Natural killer cell (primary cell): ENCODE measurements around the gene PRAC2. TPM values are rescaled to one million over a fixed set of nuclear protein-coding genes. Genes with fewer than 3 reads are reported as not detected.
"Not testable (repeated sequence)": the region's sequence is repeated elsewhere in the genome, so short reads cannot be mapped to it uniquely, and the experiment has no call there.

Experiments used
- ATAC-seq, 3 donors: fragments of 150-1000 bp in 2 of 3; fragments of 200-7000 bp in 1 of 3; cut with Tn5 transposase; 1 replicate in 1 of 3; 2 replicates in 2 of 3; pipeline ENCODE4 v1.10.0; 2021; ENCODE audit warnings: mild to moderate bottlenecking in 2 of 3, moderate library complexity in 2 of 3
- DNase-seq, 2 donors: peaks; one replicate each; pipeline versions ENCODE4 v3.0.0 to v3.0.0-alpha.2; 2013 to 2021; ENCODE audit warnings: mixed read lengths in 1 of 2
- H3K27ac ChIP-seq: one replicate; pipeline ENCODE4 v1.5.1; 2013; ENCODE audit warnings: mild to moderate bottlenecking, low read length
- H3K27me3 ChIP-seq: one replicate; pipeline ENCODE4 v1.6.1; 2013; ENCODE audit warnings: low read length; ENCODE audit not compliant: control insufficient read depth, insufficient read depth
- H3K36me3 ChIP-seq: one replicate; pipeline ENCODE4 v1.6.1; 2013; ENCODE audit warnings: low read length; ENCODE audit not compliant: control insufficient read depth, insufficient read depth
- H3K4me1 ChIP-seq: one replicate; pipeline ENCODE4 v1.6.1; 2013; ENCODE audit warnings: low read length; ENCODE audit not compliant: control insufficient read depth, insufficient read depth
- H3K4me3 ChIP-seq: one replicate; pipeline ENCODE4 v1.5.1; 2013; ENCODE audit warnings: low read length
- H3K9me3 ChIP-seq: one replicate; pipeline ENCODE4 v1.6.1; 2013; ENCODE audit warnings: low read length; ENCODE audit not compliant: control insufficient read depth, insufficient read depth
- H3K27ac Mint-ChIP-seq, 2 donors: one replicate each; pipeline ENCODE4 v1.8.0; 2022; ENCODE audit warnings: mild to moderate bottlenecking in 2 of 2, mixed read lengths in 2 of 2, moderate library complexity in 1 of 2
- H3K27me3 Mint-ChIP-seq, 2 donors: one replicate each; pipeline ENCODE4 v1.8.0; 2022; ENCODE audit warnings: low read depth in 2 of 2, mixed read lengths in 2 of 2
- H3K36me3 Mint-ChIP-seq: one replicate; pipeline ENCODE4 v1.8.0; 2022; ENCODE audit warnings: mixed read lengths
- H3K4me1 Mint-ChIP-seq, 2 donors: one replicate each; pipeline ENCODE4 v1.8.0; 2022; ENCODE audit warnings: mixed read lengths in 2 of 2
- H3K4me3 Mint-ChIP-seq: one replicate; pipeline ENCODE4 v1.8.0; 2022; ENCODE audit warnings: mild to moderate bottlenecking, moderate library complexity, mixed read lengths
- H3K9me3 Mint-ChIP-seq, 2 donors: one replicate each; pipeline ENCODE4 v1.8.0; 2022; ENCODE audit warnings: mixed read lengths in 2 of 2
- whole genome bisulfite sequencing: methylation state at CpG from one replicate; pipeline ENCODE4 v1.1.7; 2013; ENCODE audit warnings: missing lambda C conversion rate; ENCODE audit not compliant: insufficient coverage; 5-methylcytosine and 5-hydroxymethylcytosine counted together
- intact Hi-C: fragments of 100-400 bp; cut with micrococcal nuclease; formaldehyde crosslinking; loops from one replicate; pipeline ENCODE4 v1.14.2; 2022
- total RNA-seq, 4 donors: library from RNA; stranded (reverse); fragments of 120-200 nt in 1 of 4; gene quantifications; one replicate each; pipeline versions ENCODE4 v1.2.3 to v1.2.4, GENCODE V29; 2013 to 2022
- TF ChIP-seq, protein P1 (sequence below): fragments of 200-600 bp; IDR thresholded peaks from one replicate; pipeline ENCODE4 v1.8.0; 2022; ENCODE audit warnings: antibody characterized with exemption

PRAC2 gene
- total RNA-seq, 3 donors from 2014 or later (not counting 1 experiment from before 2014, with no cell fraction given): not detected

DNA sequence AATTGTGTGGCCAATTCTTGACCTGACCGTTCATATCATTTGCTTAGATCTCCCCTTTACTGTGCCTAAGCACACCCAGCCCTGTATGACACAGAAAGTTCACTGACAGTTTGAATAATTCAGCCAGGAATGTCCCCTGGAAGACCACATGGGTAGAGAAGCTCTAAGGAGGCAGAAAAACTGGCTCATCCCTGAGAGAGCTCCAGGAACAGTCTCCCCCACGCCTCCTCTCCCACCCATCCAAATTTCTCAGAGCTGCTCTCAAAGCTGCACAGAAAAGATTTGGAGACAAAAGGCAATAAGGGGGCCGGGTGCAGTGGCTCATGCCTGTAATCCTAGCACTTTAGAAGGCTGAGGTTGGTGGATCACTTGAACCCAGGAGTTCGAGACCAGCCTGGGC lies 11.9 kb upstream of the PRAC2 start:
- Mint-ChIP-seq H3K27ac (no peak overlapping the region), H3K27me3 (peaks cover 42 to 73% of the 10 kb centered on the region in 2 donors), H3K4me3 (no peak overlapping the region), H3K36me3 (no peaks in the 10 kb centered on the region), H3K9me3 (no peaks in the 10 kb centered on the region), H3K4me1 (no peaks in the 10 kb centered on the region)
- H3K9me3 ChIP-seq: no peaks in the 10 kb centered on the region
- no peak overlapping the region for H3K27ac ChIP-seq
- DNase-seq (no peak), ATAC-seq (no peak)
- TF ChIP-seq, protein P1, sequence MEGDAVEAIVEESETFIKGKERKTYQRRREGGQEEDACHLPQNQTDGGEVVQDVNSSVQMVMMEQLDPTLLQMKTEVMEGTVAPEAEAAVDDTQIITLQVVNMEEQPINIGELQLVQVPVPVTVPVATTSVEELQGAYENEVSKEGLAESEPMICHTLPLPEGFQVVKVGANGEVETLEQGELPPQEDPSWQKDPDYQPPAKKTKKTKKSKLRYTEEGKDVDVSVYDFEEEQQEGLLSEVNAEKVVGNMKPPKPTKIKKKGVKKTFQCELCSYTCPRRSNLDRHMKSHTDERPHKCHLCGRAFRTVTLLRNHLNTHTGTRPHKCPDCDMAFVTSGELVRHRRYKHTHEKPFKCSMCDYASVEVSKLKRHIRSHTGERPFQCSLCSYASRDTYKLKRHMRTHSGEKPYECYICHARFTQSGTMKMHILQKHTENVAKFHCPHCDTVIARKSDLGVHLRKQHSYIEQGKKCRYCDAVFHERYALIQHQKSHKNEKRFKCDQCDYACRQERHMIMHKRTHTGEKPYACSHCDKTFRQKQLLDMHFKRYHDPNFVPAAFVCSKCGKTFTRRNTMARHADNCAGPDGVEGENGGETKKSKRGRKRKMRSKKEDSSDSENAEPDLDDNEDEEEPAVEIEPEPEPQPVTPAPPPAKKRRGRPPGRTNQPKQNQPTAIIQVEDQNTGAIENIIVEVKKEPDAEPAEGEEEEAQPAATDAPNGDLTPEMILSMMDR: no peak
- H3K4me1 ChIP-seq: no peaks in the 10 kb centered on the region
- intact Hi-C loops: no loop called here
- H3K4me3 ChIP-seq: no peak overlapping the region
- WGBS: 77% methylated on average over 4 of the region's 4 CpGs
- peaks cover 14% of the 10 kb centered on the region for H3K27me3 ChIP-seq
- H3K36me3 ChIP-seq: no peaks in the 10 kb centered on the region

DNA sequence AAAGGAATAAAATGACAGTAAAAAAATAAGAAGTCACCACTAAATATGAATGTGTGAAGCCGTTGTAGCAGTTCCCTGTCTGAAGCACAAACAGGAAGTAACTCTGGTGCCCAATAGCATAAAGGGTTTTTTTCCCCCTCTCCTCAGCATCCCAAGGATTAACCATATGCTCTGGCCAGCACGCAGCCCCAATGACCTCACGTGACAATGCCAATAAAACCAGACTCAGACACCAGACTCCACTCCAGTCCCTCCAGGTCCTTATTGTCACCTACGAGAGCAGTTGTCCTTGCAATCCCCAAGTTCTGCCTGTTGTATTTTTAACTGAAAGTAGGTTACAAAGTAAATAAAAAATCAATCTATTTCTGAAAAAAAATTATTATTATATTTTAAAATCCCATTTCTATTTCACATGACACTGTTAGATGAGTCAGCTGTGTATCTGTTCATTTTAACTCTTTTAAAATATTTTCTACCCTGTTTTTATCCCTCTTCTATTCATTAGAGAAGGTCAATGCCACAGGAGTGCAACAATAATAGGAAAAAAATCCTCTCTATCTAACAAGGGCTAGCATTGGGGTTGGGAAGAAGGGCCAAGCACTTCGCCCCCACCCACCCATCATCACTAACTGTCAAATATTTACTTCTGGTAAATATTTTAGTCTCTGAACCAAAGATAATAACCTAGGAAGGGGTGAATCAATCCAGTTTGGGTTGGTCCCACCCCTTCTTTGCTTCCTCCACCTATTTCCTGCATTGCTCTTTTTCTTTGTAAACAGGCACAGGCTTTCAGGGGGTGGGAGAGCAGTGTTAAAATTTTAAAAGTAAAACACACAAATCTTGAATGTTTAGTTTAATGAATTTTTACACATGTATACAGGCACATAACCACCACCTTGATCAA lies 7.2 kb upstream of the PRAC2 start:
- H3K36me3 Mint-ChIP-seq: no peaks in the 10 kb centered on the region
- H3K9me3 ChIP-seq: peaks cover 3% of the 10 kb centered on the region
- intact Hi-C loops: no loop called here

DNA sequence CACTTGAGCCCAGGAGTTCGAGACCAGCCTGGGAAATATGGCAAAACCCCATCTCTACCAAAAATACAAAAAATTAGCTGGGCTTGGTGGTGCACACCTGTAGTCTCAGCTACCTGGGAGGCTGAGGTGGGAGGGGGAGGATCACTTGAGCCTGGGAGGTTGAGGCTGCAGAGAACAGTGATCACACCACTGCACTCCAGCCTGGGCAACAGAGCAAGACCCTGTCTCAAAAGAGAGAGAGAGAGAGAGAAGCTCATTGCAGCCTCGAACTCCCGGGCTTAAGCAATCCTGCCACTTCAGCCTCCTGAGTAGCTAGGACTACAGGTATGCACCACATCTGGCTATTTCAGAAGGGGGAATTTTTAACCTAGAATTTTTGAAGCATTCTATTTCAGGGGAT lies 6.4 kb upstream of the PRAC2 start:
- H3K36me3 Mint-ChIP-seq, H3K27ac Mint-ChIP-seq, ATAC-seq, H3K4me3 ChIP-seq, H3K4me3 Mint-ChIP-seq, H3K9me3 Mint-ChIP-seq, intact Hi-C loops, H3K36me3 ChIP-seq, H3K27ac ChIP-seq, H3K9me3 ChIP-seq, DNase-seq: not testable (repeated sequence)
- Histone ChIP-seq H3K4me1 (peaks cover 18% of the 10 kb centered on the region), H3K27me3 (peaks cover 49% of the 10 kb centered on the region)
- peaks cover 48 to 66% of the 10 kb centered on the region in 2 donors for H3K27me3 Mint-ChIP-seq
- 95% methylated on average over 3 of the region's 3 CpGs for WGBS
- H3K4me1 Mint-ChIP-seq: peaks cover 0 to 21% of the 10 kb centered on the region in 2 donors

More for the DNA sequence above, 7.2 kb upstream of the PRAC2 start:
- Histone ChIP-seq H3K27me3 (peaks cover 49% of the 10 kb centered on the region), H3K4me3 (no peak overlapping the region), H3K27ac (no peak overlapping the region), H3K4me1 (peaks cover 18% of the 10 kb centered on the region), H3K36me3 (no peaks in the 10 kb centered on the region)
- Mint-ChIP-seq H3K4me1 (peaks cover 0 to 19% of the 10 kb centered on the region in 2 donors), H3K4me3 (no peak overlapping the region), H3K27me3 (peaks cover 44 to 67% of the 10 kb centered on the region in 2 donors), H3K27ac (no peak overlapping the region), H3K9me3 (no peaks in the 10 kb centered on the region)
- DNase-seq (no peak), ATAC-seq (no peak)
- TF ChIP-seq, protein P1: no peak
- WGBS: 27% methylated on average over 3 of the region's 5 CpGs

DNA sequence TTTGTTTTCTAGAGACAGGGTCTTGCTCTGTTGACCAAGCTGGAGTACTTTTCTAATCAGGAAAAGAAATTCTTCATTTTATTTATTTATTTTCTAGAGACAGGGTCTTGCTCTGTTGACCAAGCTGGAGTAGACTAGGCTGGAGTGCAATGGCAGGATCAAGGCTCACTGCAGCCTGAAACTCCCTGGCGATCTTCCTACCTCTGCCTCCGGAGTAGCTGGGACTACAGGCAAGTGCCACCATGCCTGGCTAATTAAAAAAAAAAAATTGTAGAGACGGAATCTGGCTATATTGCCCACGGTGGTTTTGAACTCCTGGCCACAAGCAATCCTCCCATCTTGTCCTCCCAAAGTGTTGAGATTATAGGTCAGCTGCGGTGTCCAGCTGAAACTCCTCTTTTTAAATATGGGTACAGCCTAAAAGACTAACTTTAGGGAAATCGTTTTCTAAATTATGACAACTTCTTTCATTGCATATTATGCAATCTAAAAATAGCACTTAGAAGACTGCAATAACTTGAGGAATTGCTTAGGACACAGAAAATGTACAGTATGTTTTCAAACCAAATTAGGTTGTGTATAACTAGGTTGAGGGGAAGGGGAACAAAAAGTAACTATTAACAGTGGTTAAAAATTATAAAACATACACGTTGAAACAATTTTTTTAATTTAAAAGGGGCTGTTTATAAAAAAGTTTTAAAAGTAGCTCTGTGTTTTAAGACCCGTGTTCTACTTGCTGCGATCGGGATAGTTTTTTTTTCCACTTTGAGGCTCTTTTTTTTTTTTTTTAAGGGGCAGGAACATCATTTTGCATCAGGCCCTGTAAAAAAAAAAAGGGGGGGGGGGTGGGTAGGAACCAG lies 5.4 kb upstream of the PRAC2 start:
- intact Hi-C loops: no loop called here
- Histone ChIP-seq H3K36me3 (no peaks in the 10 kb centered on the region), H3K27ac (no peak overlapping the region), H3K9me3 (peaks cover 3% of the 10 kb centered on the region), H3K4me3 (no peak overlapping the region), H3K27me3 (peaks cover 60% of the 10 kb centered on the region), H3K4me1 (peaks cover 22% of the 10 kb centered on the region)
- TF ChIP-seq, protein P1: no peak
- WGBS: 12% methylated on average over 6 of the region's 10 CpGs
- peak overlapping the region; percentile 47 for H3K4me3 Mint-ChIP-seq
- H3K27me3 Mint-ChIP-seq: peaks cover 52 to 66% of the 10 kb centered on the region in 2 donors
- no peak for ATAC-seq
- DNase-seq: no peak
- peaks cover 0 to 25% of the 10 kb centered on the region in 2 donors for H3K4me1 Mint-ChIP-seq
- no peaks in the 10 kb centered on the region for H3K36me3 Mint-ChIP-seq
- peak overlapping the region in 1 of 2 donors; percentile 24 for H3K27ac Mint-ChIP-seq
- no peaks in the 10 kb centered on the region for H3K9me3 Mint-ChIP-seq
